Mesenchymal stem cell (in vitro differentiated cells and primary cell): Measurements from ENCODE around the gene GREB1L.

Experiments
- DNase-seq: peaks from one replicate; pipeline ENCODE4 v3.0.0-alpha.2; 2013
- H2AFZ ChIP-seq: one replicate; pipeline ENCODE4 v1.6.1; 2013; ENCODE audit warnings: low read depth, mild to moderate bottlenecking, control low read depth, inconsistent platforms, low read length, moderate library complexity
- H2AK5ac ChIP-seq: 2 replicates; pipeline ENCODE4 v1.6.1; 2013; ENCODE audit warnings: low read length, moderate library complexity, mild to moderate bottlenecking, inconsistent platforms; ENCODE audit not compliant: severe bottlenecking
- H2BK120ac ChIP-seq: one replicate; pipeline ENCODE4 v1.6.1; 2013; ENCODE audit warnings: low read depth, mild to moderate bottlenecking, inconsistent platforms, low read length, moderate library complexity
- H2BK12ac ChIP-seq, 2 experiments: one replicate each; pipeline ENCODE4 v1.6.1; 2013; ENCODE audit warnings: inconsistent platforms in 2 of 2, low read length in 2 of 2, mild to moderate bottlenecking in 2 of 2, moderate library complexity in 2 of 2, control low read depth in 1 of 2
- H2BK15ac ChIP-seq: one replicate; pipeline ENCODE4 v1.6.1; 2013; ENCODE audit warnings: mild to moderate bottlenecking, low read depth, inconsistent platforms; ENCODE audit not compliant: poor library complexity, severe bottlenecking
- H2BK5ac ChIP-seq: 2 replicates; pipeline ENCODE4 v1.6.1; 2013; ENCODE audit warnings: low read depth, mild to moderate bottlenecking, low read length, control low read depth, inconsistent platforms; ENCODE audit not compliant: poor library complexity, severe bottlenecking
- H3K14ac ChIP-seq, 2 experiments: one replicate each; pipeline ENCODE4 v1.6.1; 2013; ENCODE audit warnings: inconsistent platforms in 2 of 2, low read length in 2 of 2, control low read depth in 1 of 2, mild to moderate bottlenecking in 1 of 2, moderate library complexity in 1 of 2
- H3K18ac ChIP-seq, 2 experiments: one replicate each; pipeline ENCODE4 v1.6.1; 2013; ENCODE audit warnings: inconsistent platforms in 2 of 2, low read length in 2 of 2, control low read depth in 1 of 2, low read depth in 1 of 2, mild to moderate bottlenecking in 1 of 2
- H3K23ac ChIP-seq, 2 experiments: one replicate each; pipeline ENCODE4 v1.6.1; 2013; ENCODE audit warnings: inconsistent platforms in 2 of 2, low read length in 2 of 2, mild to moderate bottlenecking in 2 of 2, moderate library complexity in 2 of 2, control low read depth in 1 of 2
- H3K27ac ChIP-seq: 2 replicates; pipeline ENCODE4 v1.5.1; 2013; ENCODE audit warnings: mild to moderate bottlenecking, moderate library complexity, low read length, control low read depth, inconsistent platforms; ENCODE audit not compliant: poor library complexity, severe bottlenecking
- H3K27me3 ChIP-seq, 2 experiments: 2 replicates each; pipeline versions ENCODE4 v1.6.1 to v1.7.0; 2013; ENCODE audit warnings: low read length in 2 of 2, mild to moderate bottlenecking in 2 of 2, moderate library complexity in 2 of 2, control low read depth in 1 of 2, inconsistent platforms in 1 of 2; ENCODE audit not compliant: control insufficient read depth in 1 of 2, insufficient read depth in 1 of 2
- H3K36me3 ChIP-seq, 2 experiments: 2 replicates each; pipeline versions ENCODE4 v1.6.1 to v1.7.0; 2013; ENCODE audit warnings: low read length in 2 of 2, control low read depth in 1 of 2, inconsistent platforms in 1 of 2, low read depth in 1 of 2, mild to moderate bottlenecking in 1 of 2; ENCODE audit not compliant: insufficient read depth in 2 of 2, control insufficient read depth in 1 of 2
- H3K4ac ChIP-seq, 2 experiments: one replicate each; pipeline ENCODE4 v1.6.1; 2013; ENCODE audit warnings: inconsistent platforms in 2 of 2, low read length in 2 of 2, mild to moderate bottlenecking in 2 of 2, moderate library complexity in 2 of 2, control low read depth in 1 of 2, low read depth in 1 of 2
- H3K4me1 ChIP-seq: 2 replicates; pipeline ENCODE4 v1.6.1; 2013; ENCODE audit warnings: low read depth, low read length, control low read depth; ENCODE audit not compliant: control insufficient read depth, insufficient read depth
- H3K4me2 ChIP-seq: 2 replicates; pipeline ENCODE4 v1.6.1; 2013; ENCODE audit warnings: low read length, mild to moderate bottlenecking, inconsistent platforms; ENCODE audit not compliant: poor library complexity, severe bottlenecking
- H3K4me3 ChIP-seq, 2 experiments: 2 replicates each; pipeline versions ENCODE4 v1.5.1 to v1.7.0; 2013; ENCODE audit warnings: low read length in 2 of 2, mild to moderate bottlenecking in 2 of 2, control low read depth in 1 of 2, low read depth in 1 of 2; ENCODE audit not compliant: insufficient read depth in 1 of 2
- H3K79me1 ChIP-seq: replicated peaks from 2 replicates; pipeline ENCODE4 v1.6.1; 2013; ENCODE audit warnings: mild to moderate bottlenecking, control low read depth, low read length, inconsistent platforms; ENCODE audit not compliant: poor library complexity, severe bottlenecking
- H3K9ac ChIP-seq: 2 replicates; pipeline ENCODE4 v1.7.0; 2013; ENCODE audit warnings: mild to moderate bottlenecking, low read length, moderate library complexity
- H3K9me3 ChIP-seq: 2 replicates; pipeline ENCODE4 v1.7.0; 2013; ENCODE audit warnings: mild to moderate bottlenecking, low read length; ENCODE audit not compliant: control insufficient read depth
- H4K8ac ChIP-seq: one replicate; pipeline ENCODE4 v1.6.1; 2013; ENCODE audit warnings: inconsistent platforms, mild to moderate bottlenecking, low read length, moderate library complexity
- H4K91ac ChIP-seq: one replicate; pipeline ENCODE4 v1.6.1; 2013; ENCODE audit warnings: mild to moderate bottlenecking, low read length, inconsistent platforms
- WGBS: methylation state at CpG from one replicate; pipeline ENCODE4 v1.1.7; 2013; ENCODE audit warnings: mixed read lengths; 5-methylcytosine and 5-hydroxymethylcytosine counted together

Gene GREB1L

GRCh38 chr18:21293479-21293878 lies 51.4 kb downstream of the GREB1L start:
- Histone ChIP-seq H3K4me3 (no peak overlapping the region), H4K8ac (no peak overlapping the region), H3K79me1 (peaks cover 1% of the 10 kb centered on the region), H3K27ac (no peak overlapping the region), H3K18ac (no peak overlapping the region), H3K9me3 (no peaks in the 10 kb centered on the region), H3K14ac (no peak overlapping the region), H2BK5ac (no peak overlapping the region), H3K27me3 (no peaks in the 10 kb centered on the region), H3K4me2 (no peak overlapping the region), H2AFZ (no peak overlapping the region), H3K36me3 (no peaks in the 10 kb centered on the region), H3K4ac (no peak overlapping the region), H4K91ac (no peak overlapping the region), H2AK5ac (no peak overlapping the region), H2BK120ac (no peak overlapping the region), H3K23ac (no peak overlapping the region), H3K9ac (no peak overlapping the region), H3K4me1 (no peaks in the 10 kb centered on the region), H2BK15ac (no peak overlapping the region), H2BK12ac (no peak overlapping the region)
- DNase-seq, result no peak
- WGBS, result 86% methylated on average over 2 of the region's 3 CpGs

GRCh38 chr18:21295101-21295500 lies 53.1 kb downstream of the GREB1L start:
- peaks cover 1% of the 10 kb centered on the region for H3K79me1 ChIP-seq
- no peak overlapping the region for H2BK120ac ChIP-seq
- H3K27me3 ChIP-seq, result no peaks in the 10 kb centered on the region
- no peak for DNase-seq
- H3K4me1 ChIP-seq, result no peaks in the 10 kb centered on the region
- 68% methylated on average over 3 of the region's 3 CpGs for WGBS
- no peak overlapping the region for H2BK15ac ChIP-seq
- no peak overlapping the region for H2AFZ ChIP-seq
- H3K23ac ChIP-seq, result no peak overlapping the region
- H3K9me3 ChIP-seq, result no peaks in the 10 kb centered on the region
- no peak overlapping the region for H3K27ac ChIP-seq
- no peak overlapping the region for H2BK12ac ChIP-seq
- no peak overlapping the region for H3K4me3 ChIP-seq
- no peak overlapping the region for H3K4ac ChIP-seq
- no peak overlapping the region for H2AK5ac ChIP-seq
- H2BK5ac ChIP-seq, result no peak overlapping the region
- no peaks in the 10 kb centered on the region for H3K36me3 ChIP-seq
- no peak overlapping the region for H4K8ac ChIP-seq
- H4K91ac ChIP-seq, result no peak overlapping the region
- H3K4me2 ChIP-seq, result no peak overlapping the region
- no peak overlapping the region for H3K14ac ChIP-seq
- no peak overlapping the region for H3K18ac ChIP-seq
- H3K9ac ChIP-seq, result no peak overlapping the region

- Histone ChIP-seq H3K9ac (no peak overlapping the region), H3K14ac (no peak overlapping the region), H2BK5ac (no peak overlapping the region), H3K27me3 (no peaks in the 10 kb centered on the region), H2BK120ac (no peak overlapping the region), H3K4me3 (no peak overlapping the region), H3K27ac (no peak overlapping the region), H2BK12ac (no peak overlapping the region), H3K9me3 (no peaks in the 10 kb centered on the region), H2BK15ac (no peak overlapping the region), H3K18ac (no peak overlapping the region), H4K8ac (no peak overlapping the region), H4K91ac (no peak overlapping the region), H3K4ac (no peak overlapping the region), H3K79me1 (peaks cover 1% of the 10 kb centered on the region), H3K4me1 (no peaks in the 10 kb centered on the region), H2AFZ (no peak overlapping the region), H3K4me2 (no peak overlapping the region), H3K36me3 (no peaks in the 10 kb centered on the region), H3K23ac (no peak overlapping the region), H2AK5ac (no peak overlapping the region)
- 100% methylated on average over 1 of the region's 1 CpG for WGBS
- DNase-seq, result no peak
Observed at GRCh38 chr18:21296045-21296444, 54.0 kb downstream of the GREB1L start.

GRCh38 chr18:21298351-21298750 lies 56.3 kb downstream of the GREB1L start:
- no peak overlapping the region for H2BK12ac ChIP-seq
- no peak overlapping the region for H3K9ac ChIP-seq
- no peak overlapping the region for H2BK120ac ChIP-seq
- H2AK5ac ChIP-seq, result no peak overlapping the region
- no peaks in the 10 kb centered on the region for H3K9me3 ChIP-seq
- H3K27me3 ChIP-seq, result no peaks in the 10 kb centered on the region
- no peak overlapping the region for H2AFZ ChIP-seq
- no peak overlapping the region for H3K18ac ChIP-seq
- no peaks in the 10 kb centered on the region for H3K36me3 ChIP-seq
- H3K4me3 ChIP-seq, result no peak overlapping the region
- H3K23ac ChIP-seq, result no peak overlapping the region
- H3K4me2 ChIP-seq, result no peak overlapping the region
- H3K79me1 ChIP-seq, result no peaks in the 10 kb centered on the region
- no peak overlapping the region for H4K91ac ChIP-seq
- H4K8ac ChIP-seq, result no peak overlapping the region
- no peak overlapping the region for H2BK5ac ChIP-seq
- no peaks in the 10 kb centered on the region for H3K4me1 ChIP-seq
- no peak for DNase-seq
- no peak overlapping the region for H3K27ac ChIP-seq
- H3K14ac ChIP-seq, result no peak overlapping the region
- H3K4ac ChIP-seq, result no peak overlapping the region
- WGBS, result 48% methylated on average over 2 of the region's 4 CpGs
- no peak overlapping the region for H2BK15ac ChIP-seq
